SK-N-SH (cell line): ENCODE measurements around the gene AXL. TPM values are rescaled to one million over a fixed set of nuclear protein-coding genes. Genes with fewer than 3 reads are reported as not detected.

Experiments
- CTCF ChIA-PET: fragments of 300-600, 350-600 bp; formaldehyde crosslinking; extraction: SDS; loops from one replicate; lab custom pipeline; 2021; lab: Yijun Ruan, JAX
- POLR2A ChIA-PET: fragments of 350-600 bp; sonication (Branson Sonifier 250); formaldehyde crosslinking; extraction: SDS; loops from one replicate; lab custom pipeline; 2020; ENCODE audit warnings: antibody characterized with exemption, inconsistent platforms; lab: Yijun Ruan, JAX
- DNase-seq: peaks from one replicate; pipeline ENCODE4 v3.0.0; 2012
- H2AFZ ChIP-seq: fragments of 200-600 bp; sonication (generic); 2 replicates; pipeline ENCODE4 v1.8.1; 2016; ENCODE audit warnings: antibody characterized with exemption, mild to moderate bottlenecking, low read depth
- H3F3A ChIP-seq: fragments of 200-600 bp; sonication (generic); replicated peaks from 2 replicates; pipeline ENCODE3; 2016; ENCODE audit warnings: antibody characterized with exemption, mild to moderate bottlenecking; ENCODE audit not compliant: insufficient read depth
- H3K27ac ChIP-seq, 2 experiments: fragments of 200-500 bp in 1 of 2; fragments of 200-600 bp in 1 of 2; sonication (Bioruptor generic) in 1 of 2; sonication (generic), shearing (Covaris generic) in 1 of 2; 2 replicates each; pipeline versions ENCODE4 v1.5.1 to v1.6.1; 2014 to 2016; ENCODE audit warnings: low read depth in 2 of 2, inconsistent platforms in 1 of 2, low read length in 1 of 2, mild to moderate bottlenecking in 1 of 2, mixed read lengths in 1 of 2
- H3K27me3 ChIP-seq: fragments of 200-600 bp; sonication (generic), shearing (Covaris generic); 2 replicates; pipeline ENCODE4 v1.6.1; 2016; ENCODE audit warnings: mixed run types; ENCODE audit not compliant: insufficient read depth
- H3K36me3 ChIP-seq, 2 experiments: fragments of 200-500 bp in 1 of 2; fragments of 200-600 bp in 1 of 2; sonication (Bioruptor generic) in 1 of 2; sonication (generic) in 1 of 2; replicated peaks in 1 of 2; 2 replicates each; pipeline versions ENCODE3 to v1.5.1; 2014 to 2016; ENCODE audit warnings: low read length in 1 of 2, mild to moderate bottlenecking in 1 of 2; ENCODE audit not compliant: insufficient read depth in 2 of 2, control insufficient read depth in 1 of 2
- H3K4me1 ChIP-seq, 2 experiments: fragments of 200-500 bp in 1 of 2; fragments of 200-600 bp in 1 of 2; sonication (Bioruptor generic) in 1 of 2; sonication (generic), shearing (Covaris generic) in 1 of 2; 2 replicates each; pipeline versions ENCODE4 v1.5.1 to v1.6.1; 2014 to 2016; ENCODE audit warnings: low read depth in 1 of 2, low read length in 1 of 2, mixed run types in 1 of 2; ENCODE audit not compliant: insufficient read depth in 2 of 2, control insufficient read depth in 1 of 2
- H3K4me2 ChIP-seq: fragments of 200-600 bp; sonication (generic), shearing (Covaris generic); 2 replicates; pipeline ENCODE4 v1.6.1; 2017; ENCODE audit warnings: mixed run types
- H3K4me3 ChIP-seq, 2 experiments: fragments of 200-500 bp in 1 of 2; fragments of 200-600 bp in 1 of 2; sonication (Bioruptor generic) in 1 of 2; sonication (generic), shearing (Covaris generic) in 1 of 2; 2 replicates each; pipeline versions ENCODE4 v1.5.1 to v1.8.1; 2014 to 2016; ENCODE audit warnings: low read depth in 2 of 2, inconsistent platforms in 1 of 2, low read length in 1 of 2, mild to moderate bottlenecking in 1 of 2, mixed read lengths in 1 of 2, moderate library complexity in 1 of 2
- H3K79me2 ChIP-seq: fragments of 200-600 bp; sonication (generic); 2 replicates; pipeline ENCODE4 v1.8.1; 2017; ENCODE audit warnings: mild to moderate bottlenecking; ENCODE audit not compliant: insufficient read depth
- H3K9ac ChIP-seq: fragments of 200-600 bp; sonication (generic); 2 replicates; pipeline ENCODE4 v1.6.1; 2017; ENCODE audit warnings: mixed run types
- H3K9me2 ChIP-seq: fragments of 200-600 bp; sonication (generic); 2 replicates; pipeline ENCODE4 v1.6.1; 2017; ENCODE audit warnings: mixed run types
- H3K9me3 ChIP-seq: fragments of 200-600 bp; sonication (generic); 2 replicates; pipeline ENCODE4 v1.6.1; 2017; ENCODE audit warnings: mixed run types, mild to moderate bottlenecking, moderate library complexity
- H4K20me1 ChIP-seq: fragments of 200-600 bp; sonication (generic); 2 replicates; pipeline ENCODE4 v1.6.1; 2017; ENCODE audit warnings: mild to moderate bottlenecking, mixed run types; ENCODE audit not compliant: insufficient read depth
- FOSL2 ChIP-seq: IDR thresholded peaks from 2 replicates; pipeline ENCODE4 v1.4.0; 2012; ENCODE audit warnings: low read depth, mild to moderate bottlenecking, moderate library complexity, borderline replicate concordance
- GABPA ChIP-seq: IDR thresholded peaks from 2 replicates; pipeline ENCODE4 v1.4.0; 2012; ENCODE audit warnings: low read depth, mild to moderate bottlenecking
- GATA2 ChIP-seq: sonication (generic); formaldehyde crosslinking; IDR thresholded peaks from 2 replicates; pipeline ENCODE4 v1.5.0; 2020; ENCODE audit warnings: mild to moderate bottlenecking, missing genetic modification reagents
- MXI1 ChIP-seq: IDR thresholded peaks from 2 replicates; pipeline ENCODE4 v1.6.1; 2012; ENCODE audit warnings: mild to moderate bottlenecking, low read depth, low read length, improper control_type of control experiment
- REST ChIP-seq: IDR thresholded peaks from 2 replicates; pipeline ENCODE4 v1.6.1; 2012; ENCODE audit warnings: mild to moderate bottlenecking, low read depth, low read length, moderate library complexity
- RXRA ChIP-seq: IDR thresholded peaks from 2 replicates; pipeline ENCODE4 v1.4.0; 2012; ENCODE audit warnings: low read depth, mild to moderate bottlenecking, borderline replicate concordance
- SIN3A ChIP-seq: IDR thresholded peaks from 2 replicates; pipeline ENCODE4 v1.6.1; 2012; ENCODE audit warnings: low read depth, mild to moderate bottlenecking, low read length, moderate library complexity, borderline replicate concordance
- TAF1 ChIP-seq: IDR thresholded peaks from 2 replicates; pipeline ENCODE4 v1.6.1; 2012; ENCODE audit warnings: low read depth, mild to moderate bottlenecking, low read length, moderate library complexity, borderline replicate concordance
- TEAD4 ChIP-seq: IDR thresholded peaks from 2 replicates; pipeline ENCODE4 v1.4.0; 2012; ENCODE audit warnings: mild to moderate bottlenecking, borderline replicate concordance; ENCODE audit not compliant: insufficient read depth
- ZBTB33 ChIP-seq: IDR thresholded peaks from 2 replicates; pipeline ENCODE4 v1.4.0; 2012; ENCODE audit warnings: low read depth, borderline replicate concordance
- WGBS: methylation state at CpG from one replicate; pipeline ENCODE4 v1.1.6; 2017; ENCODE audit warnings: low lambda C conversion rate; 5-methylcytosine and 5-hydroxymethylcytosine counted together
- polyA plus RNA-seq, 3 experiments: library from polyadenylated mRNA; depleted of rRNA; stranded (reverse); fragments of >200 nt; gene quantifications; 2 replicates each; pipeline ENCODE4 v1.2.3, GENCODE V29; 2012

Gene AXL
- polyA plus RNA-seq, 1 of the 3 experiments (the other 2 are of a cell fraction), result 82.6 TPM

- Histone ChIP-seq H3K9ac (no peak overlapping the region), H4K20me1 (0 out of 2 replicates have a peak, but pooled peaks cover 4% of the 10 kb centered on the region), H3K4me2 (no peak overlapping the region), H3K4me1 (no peaks in the 10 kb centered on the region), H3K27ac (no peak overlapping the region), H3K4me3 (no peak overlapping the region), H3K9me2 (no peaks in the 10 kb centered on the region), H3F3A (peaks cover 5% of the 10 kb centered on the region), H3K36me3 (peaks cover 88 to 95% of the 10 kb centered on the region in 2 experiments), H3K79me2 (peaks cover 9% of the 10 kb centered on the region), H3K9me3 (no peaks in the 10 kb centered on the region), H2AFZ (no peak overlapping the region), H3K27me3 (no peaks in the 10 kb centered on the region)
- POLR2A ChIA-PET, result no interaction called here
- no peak for TF ChIP-seq GATA2
- TF ChIP-seq TAF1, result no peak
- no peak for TF ChIP-seq REST
- TF ChIP-seq GABPA, result no peak
- TF ChIP-seq FOSL2, result no peak
- TF ChIP-seq TEAD4, result no peak
- no peak for DNase-seq
- CTCF ChIA-PET, result interaction anchor here (2.5 kb wide), 1 partner anchor 32 kb away, joined by 11 read pairs; no protein-coding TSS in a partner anchor
- WGBS, result 67% methylated on average over 3 of the region's 3 CpGs
Measured at GRCh38 chr19:41276231-41276630, 57.2 kb downstream of the AXL start.

GRCh38 chr19:41278478-41278877 lies 59.5 kb downstream of the AXL start:
- no peak for TF ChIP-seq RXRA
- TF ChIP-seq GABPA, result no peak
- TF ChIP-seq MXI1, result no peak
- TF ChIP-seq ZBTB33, result no peak
- no peak for TF ChIP-seq SIN3A
- TF ChIP-seq TEAD4, result no peak
- Histone ChIP-seq H3K9ac (no peak overlapping the region), H3K36me3 (peaks cover 81 to 93% of the 10 kb centered on the region in 2 experiments), H3K4me3 (no peak overlapping the region), H3K9me3 (no peaks in the 10 kb centered on the region), H2AFZ (no peak overlapping the region), H3K4me1 (no peaks in the 10 kb centered on the region), H3K79me2 (peaks cover 15% of the 10 kb centered on the region), H3K27ac (no peak overlapping the region), H3K4me2 (no peak overlapping the region), H3K27me3 (no peaks in the 10 kb centered on the region), H3F3A (peaks cover 5% of the 10 kb centered on the region), H3K9me2 (no peaks in the 10 kb centered on the region), H4K20me1 (0 out of 2 replicates have a peak, but pooled peaks cover 4% of the 10 kb centered on the region)
- WGBS, result 100% methylated on average over 2 of the region's 2 CpGs
- CTCF ChIA-PET, result interaction anchor here (2.5 kb wide), 1 partner anchor 30 kb away, joined by 10 read pairs; no protein-coding TSS in a partner anchor
- POLR2A ChIA-PET, result no interaction called here
- no peak for DNase-seq
